H1 (cell line): ENCODE measurements around the gene TMEM178B. TPM values are rescaled to one million over a fixed set of nuclear protein-coding genes. Genes with fewer than 3 reads are reported as not detected.

Experiments
- CTCF ChIA-PET: fragments of 300-600 bp; sonication (Branson Sonifier 250); formaldehyde crosslinking; loops from one replicate; lab custom pipeline; 2021; ENCODE audit not compliant: partially characterized antibody; lab: Charles Lee
- POLR2A ChIA-PET: fragments of 300-600 bp; sonication (Branson Sonifier 250); formaldehyde crosslinking; loops from one replicate; lab custom pipeline; 2021; ENCODE audit warnings: inconsistent platforms; ENCODE audit not compliant: partially characterized antibody; lab: Charles Lee
- DNase-seq, 2 experiments: peaks; one replicate each; pipeline versions ENCODE4 v3.0.0 to v3.0.0-alpha.2; 2010 to 2022; ENCODE audit warnings: low spot score in 2 of 2, low read depth in 1 of 2, mixed read lengths in 1 of 2
- FAIRE-seq: peaks from 2 replicates; lab custom pipeline; 2011; peaks lifted over from hg19 to GRCh38; lab: Jason Lieb, UNC
- H2AFZ ChIP-seq: 2 replicates; pipeline ENCODE4 v1.8.1; 2012; ENCODE audit warnings: low read length, inconsistent platforms
- H2AK5ac ChIP-seq: 2 replicates; pipeline ENCODE4 v1.6.1; 2013; ENCODE audit warnings: low read depth, low read length
- H2BK120ac ChIP-seq: replicated peaks from 2 replicates; pipeline ENCODE3; 2013; ENCODE audit warnings: low read depth, low read length, inconsistent platforms
- H2BK12ac ChIP-seq: 2 replicates; pipeline ENCODE4 v1.6.1; 2013; ENCODE audit warnings: low read depth, low read length
- H2BK15ac ChIP-seq: 2 replicates; pipeline ENCODE4 v1.6.1; 2013; ENCODE audit warnings: low read length
- H2BK20ac ChIP-seq: 2 replicates; pipeline ENCODE4 v1.6.1; 2013; ENCODE audit warnings: low read length
- H2BK5ac ChIP-seq: 2 replicates; pipeline ENCODE4 v1.6.1; 2013; ENCODE audit warnings: low read depth, low read length
- H3K14ac ChIP-seq: 2 replicates; pipeline ENCODE4 v1.6.1; 2013; ENCODE audit warnings: inconsistent platforms; ENCODE audit not compliant: insufficient read length
- H3K18ac ChIP-seq: 2 replicates; pipeline ENCODE4 v1.6.1; 2013; ENCODE audit warnings: low read length; ENCODE audit errors: extremely low read depth
- H3K23ac ChIP-seq: 2 replicates; pipeline ENCODE4 v1.6.1; 2013; ENCODE audit warnings: inconsistent platforms; ENCODE audit not compliant: insufficient read length
- H3K23me2 ChIP-seq: 2 replicates; pipeline ENCODE4 v1.6.1; 2013; ENCODE audit warnings: low read depth, low read length
- H3K27ac ChIP-seq: 2 replicates; pipeline ENCODE4 v1.6.1; 2011; ENCODE audit warnings: low read depth, low read length, inconsistent platforms
- H3K27me3 ChIP-seq, 4 experiments: replicated peaks in 1 of 4; 1 replicate in 1 of 4; 2 replicates in 3 of 4; pipeline versions ENCODE4 v1.6.1 to v1.8.1; 2011 to 2013; ENCODE audit warnings: low read length in 3 of 4, mild to moderate bottlenecking in 3 of 4, inconsistent platforms in 2 of 4, mixed read lengths in 2 of 4, moderate library complexity in 1 of 4; ENCODE audit not compliant: control insufficient read depth in 3 of 4, insufficient read depth in 3 of 4; ENCODE audit errors: extremely low read depth in 1 of 4
- H3K36me3 ChIP-seq, 4 experiments: 2 replicates each; pipeline versions ENCODE4 v1.6.1 to v1.8.1; 2011 to 2013; ENCODE audit warnings: mild to moderate bottlenecking in 4 of 4, low read length in 3 of 4, moderate library complexity in 2 of 4, control low read depth in 1 of 4, inconsistent platforms in 1 of 4; ENCODE audit not compliant: insufficient read depth in 4 of 4, control insufficient read depth in 2 of 4
- H3K4ac ChIP-seq: replicated peaks from 2 replicates; pipeline ENCODE3; 2013; ENCODE audit warnings: low read length, low read depth, mixed read lengths, inconsistent platforms; ENCODE audit not compliant: insufficient read length
- H3K4me1 ChIP-seq, 4 experiments: replicated peaks in 1 of 4; 1 replicate in 1 of 4; 2 replicates in 3 of 4; pipeline versions ENCODE4 v1.6.1 to v1.8.1; 2011 to 2013; ENCODE audit warnings: low read length in 3 of 4, inconsistent platforms in 2 of 4, mixed read lengths in 1 of 4; ENCODE audit not compliant: insufficient read depth in 4 of 4, control insufficient read depth in 3 of 4
- H3K4me2 ChIP-seq, 2 experiments: 2 replicates each; pipeline versions ENCODE4 v1.6.1 to v1.8.1; 2011 to 2013; ENCODE audit warnings: low read depth in 2 of 2, low read length in 2 of 2, control low read depth in 1 of 2, inconsistent platforms in 1 of 2, mild to moderate bottlenecking in 1 of 2; ENCODE audit not compliant: insufficient read depth in 1 of 2
- H3K4me3 ChIP-seq, 4 experiments: fragments of 200-600, 300-600 bp in 1 of 4; sonication (generic), shearing (Covaris generic), sonication (Bioruptor Twin) in 1 of 4; 2 replicates each; pipeline versions ENCODE4 v1.5.1 to v1.8.1; 2011 to 2016; ENCODE audit warnings: low read length in 4 of 4, low read depth in 3 of 4, control low read depth in 2 of 4, inconsistent platforms in 2 of 4, mild to moderate bottlenecking in 2 of 4, mixed read lengths in 1 of 4, moderate library complexity in 1 of 4; ENCODE audit not compliant: insufficient read depth in 2 of 4; ENCODE audit errors: extremely low read depth in 1 of 4
- H3K56ac ChIP-seq: replicated peaks from 2 replicates; pipeline ENCODE3; 2013; ENCODE audit warnings: low read depth, mild to moderate bottlenecking, mixed read lengths, low read length, inconsistent platforms; ENCODE audit not compliant: insufficient read length
- H3K79me1 ChIP-seq: 2 replicates; pipeline ENCODE4 v1.6.1; 2013; ENCODE audit warnings: low read depth, low read length, control low read depth
- H3K79me2 ChIP-seq, 2 experiments: 2 replicates each; pipeline versions ENCODE4 v1.6.1 to v1.8.1; 2012 to 2013; ENCODE audit warnings: low read length in 2 of 2, mild to moderate bottlenecking in 2 of 2, inconsistent platforms in 1 of 2; ENCODE audit not compliant: insufficient read depth in 2 of 2, control insufficient read depth in 1 of 2
- H3K9ac ChIP-seq, 4 experiments: replicated peaks in 1 of 4; 1 replicate in 1 of 4; 2 replicates in 3 of 4; pipeline versions ENCODE4 v1.6.1 to v1.8.1; 2011 to 2013; ENCODE audit warnings: low read depth in 3 of 4, low read length in 3 of 4, control low read depth in 2 of 4, mild to moderate bottlenecking in 2 of 4, moderate library complexity in 2 of 4, inconsistent platforms in 1 of 4; ENCODE audit errors: extremely low read depth in 1 of 4
- H3K9me3 ChIP-seq, 2 experiments: 2 replicates each; pipeline versions ENCODE4 v1.6.1 to v1.8.1; 2012 to 2013; ENCODE audit warnings: mild to moderate bottlenecking in 2 of 2, moderate library complexity in 2 of 2, control low read depth in 1 of 2, inconsistent platforms in 1 of 2, low read depth in 1 of 2, low read length in 1 of 2, mixed read lengths in 1 of 2; ENCODE audit not compliant: insufficient read depth in 2 of 2
- H4K20me1 ChIP-seq, 2 experiments: replicated peaks in 1 of 2; 2 replicates each; pipeline versions ENCODE3 to v1.8.1; 2011 to 2013; ENCODE audit warnings: inconsistent platforms in 2 of 2, low read length in 2 of 2, mild to moderate bottlenecking in 1 of 2; ENCODE audit not compliant: insufficient read depth in 2 of 2, control insufficient read depth in 1 of 2
- H4K5ac ChIP-seq: 2 replicates; pipeline ENCODE4 v1.6.1; 2013; ENCODE audit warnings: low read length, low read depth, mixed read lengths, inconsistent platforms; ENCODE audit not compliant: insufficient read length
- H4K8ac ChIP-seq: 2 replicates; pipeline ENCODE4 v1.8.0; 2013; ENCODE audit warnings: mild to moderate bottlenecking, moderate library complexity, low read length, inconsistent platforms; ENCODE audit not compliant: insufficient read depth; ENCODE audit errors: extremely low read depth
- H4K91ac ChIP-seq: replicated peaks from 2 replicates; pipeline ENCODE3; 2013; ENCODE audit warnings: low read length, mixed read lengths, inconsistent platforms; ENCODE audit not compliant: insufficient read length
- WGBS, 2 experiments: shearing (Covaris generic) in 1 of 2; methylation state at CpG; one replicate each; pipeline versions ENCODE4 v1.1.6 to v1.1.7; 2013 to 2015; ENCODE audit warnings: low lambda C conversion rate in 2 of 2, mixed read lengths in 2 of 2, inconsistent platforms in 1 of 2, low coverage in 1 of 2, missing lambda C conversion rate in 1 of 2; ENCODE audit not compliant: insufficient replicate concordance in 2 of 2, insufficient coverage in 1 of 2, insufficient read length in 1 of 2; ENCODE audit errors: extremely low coverage in 1 of 2, missing lambda C conversion rate in 1 of 2; 5-methylcytosine and 5-hydroxymethylcytosine counted together
- polyA plus RNA-seq, 7 experiments: library from polyadenylated mRNA; depleted of rRNA in 3 of 7; stranded (reverse) in 5 of 7; unstranded in 2 of 7; fragments of >200 nt in 5 of 7; fragments of 200-250 nt in 2 of 7; gene quantifications; 1 replicate in 5 of 7; 2 replicates in 1 of 7; 4 replicates in 1 of 7; pipeline versions ENCODE4 v1.2.1 to v1.2.3, GENCODE V29; 2011 to 2013; ENCODE audit warnings: missing spikeins in 2 of 7, mixed read lengths in 2 of 7
- total RNA-seq: library from RNA; stranded (reverse); fragmentation: NEBNext Ultra II Directional; extraction: Animal tissue kit (Norgen Biotek cat#: 25700); gene quantifications from 2 replicates; pipeline ENCODE4 v1.2.1, GENCODE V29; 2021
- TF ChIP-seq, protein P1 (sequence below), 3 experiments: IDR thresholded peaks; 1 replicate in 2 of 3; 2 replicates in 1 of 3; pipeline versions ENCODE4 v1.5.1 to v1.6.1; 2011; ENCODE audit warnings: low read length in 3 of 3, mild to moderate bottlenecking in 3 of 3, inconsistent platforms in 2 of 3, low read depth in 1 of 3, moderate library complexity in 1 of 3; ENCODE audit not compliant: insufficient read depth in 1 of 3; ENCODE audit errors: control extremely low read depth in 1 of 3

TMEM178B gene
- total and polyA plus RNA-seq, 2 of the 8 experiments (the other 6 are each of a cell fraction or from before 2014, with no cell fraction given): 5.3 to 18.1 TPM

DNA sequence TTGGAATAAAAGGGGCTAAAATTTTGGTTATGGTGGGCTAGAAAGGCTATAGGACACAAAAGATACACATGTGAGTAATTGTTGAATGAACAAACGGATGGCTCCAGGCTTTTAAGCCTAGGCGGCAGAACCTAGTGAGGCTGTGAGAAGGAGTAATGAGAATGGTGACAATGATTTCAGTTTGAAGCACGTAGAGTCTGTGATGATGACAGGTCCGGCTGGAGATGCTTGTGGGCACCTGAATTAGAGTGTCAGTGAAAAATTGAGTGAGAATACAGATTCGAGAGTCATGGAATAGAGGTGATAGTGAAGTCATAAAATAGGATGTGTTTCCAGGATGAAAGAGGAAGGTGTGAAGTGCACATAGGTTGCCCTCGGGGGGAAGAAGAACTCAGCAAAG, 170.6 kb downstream of the TMEM178B start:
- H3K27me3 ChIP-seq: no peaks in the 10 kb centered on the region
- CTCF ChIA-PET: interaction anchor here (0.8 to 1.9 kb wide), 4 partner anchors 15 to 521 kb away, joined by 3 to 8 read pairs (median 3); no protein-coding TSS in a partner anchor
- H3K4me3 ChIP-seq: no peak overlapping the region
- H3K23me2 ChIP-seq: no peaks in the 10 kb centered on the region; the same call in 1 of the 2 replicates
- H3K18ac ChIP-seq: no peak overlapping the region
- TF ChIP-seq, protein P1, sequence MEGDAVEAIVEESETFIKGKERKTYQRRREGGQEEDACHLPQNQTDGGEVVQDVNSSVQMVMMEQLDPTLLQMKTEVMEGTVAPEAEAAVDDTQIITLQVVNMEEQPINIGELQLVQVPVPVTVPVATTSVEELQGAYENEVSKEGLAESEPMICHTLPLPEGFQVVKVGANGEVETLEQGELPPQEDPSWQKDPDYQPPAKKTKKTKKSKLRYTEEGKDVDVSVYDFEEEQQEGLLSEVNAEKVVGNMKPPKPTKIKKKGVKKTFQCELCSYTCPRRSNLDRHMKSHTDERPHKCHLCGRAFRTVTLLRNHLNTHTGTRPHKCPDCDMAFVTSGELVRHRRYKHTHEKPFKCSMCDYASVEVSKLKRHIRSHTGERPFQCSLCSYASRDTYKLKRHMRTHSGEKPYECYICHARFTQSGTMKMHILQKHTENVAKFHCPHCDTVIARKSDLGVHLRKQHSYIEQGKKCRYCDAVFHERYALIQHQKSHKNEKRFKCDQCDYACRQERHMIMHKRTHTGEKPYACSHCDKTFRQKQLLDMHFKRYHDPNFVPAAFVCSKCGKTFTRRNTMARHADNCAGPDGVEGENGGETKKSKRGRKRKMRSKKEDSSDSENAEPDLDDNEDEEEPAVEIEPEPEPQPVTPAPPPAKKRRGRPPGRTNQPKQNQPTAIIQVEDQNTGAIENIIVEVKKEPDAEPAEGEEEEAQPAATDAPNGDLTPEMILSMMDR (IDR thresholded peaks at IDR 0.05; ENCODE audit: control extremely low read depth in 1 of 3, insufficient read depth in 1 of 3, low read depth in 1 of 3, low read length in 3 of 3): no peak
- TF ChIP-seq, all 59 proteins: peak for 0
- peaks cover 0 to 3% of the 10 kb centered on the region in 2 experiments; a peak in 1 of 4 replicates for H3K79me2 ChIP-seq
- H3K36me3 ChIP-seq: no peaks in the 10 kb centered on the region
- whole genome bisulfite sequencing, 2 experiments: 71% methylated on average over 6 of the region's 6 CpGs; no CpG with 5 or more reads in 1 of the 2 experiments
- no peak overlapping the region for H3K14ac ChIP-seq
- DNase-seq (no peak), FAIRE-seq (no peak)
- no peak overlapping the region for H2BK120ac ChIP-seq
- no peaks in the 10 kb centered on the region; the same call in 1 of the 2 replicates for H3K79me1 ChIP-seq
- no peak overlapping the region for H3K23ac ChIP-seq
- no peak overlapping the region for H2BK12ac ChIP-seq
- H3K4ac ChIP-seq: no peak overlapping the region
- no peaks in the 10 kb centered on the region for H3K9me3 ChIP-seq
- no peak overlapping the region for H3K56ac ChIP-seq
- no peak overlapping the region for H2AK5ac ChIP-seq
- no peak overlapping the region for H3K4me2 ChIP-seq
- no peak overlapping the region for H2AFZ ChIP-seq
- H2BK20ac ChIP-seq: no peak overlapping the region
- H2BK5ac ChIP-seq: no peak overlapping the region
- peaks cover 0 to 3% (median 1%) of the 10 kb centered on the region in 4 experiments; a peak in 5 of 7 replicates for H3K4me1 ChIP-seq
- no peak overlapping the region for H3K27ac ChIP-seq
- H2BK15ac ChIP-seq: no peak overlapping the region
- no peak overlapping the region for H4K5ac ChIP-seq
- no peak overlapping the region for H3K9ac ChIP-seq
- peaks cover 0 to 2% of the 10 kb centered on the region in 2 experiments for H4K20me1 ChIP-seq
- no peak overlapping the region for H4K8ac ChIP-seq
- H4K91ac ChIP-seq: no peak overlapping the region
- POLR2A ChIA-PET: no interaction called here
